GM19467 (cell line): ENCODE data around the gene HTRA3.

ENCODE experiments used
- ATAC-seq: cut with Tn5 transposase; IDR thresholded peaks from one replicate; pipeline ENCODE4 v1.9.1; 2021; ENCODE audit warnings: mild to moderate bottlenecking, moderate library complexity; ENCODE audit not compliant: unreplicated experiment

The HTRA3 gene

GRCh38 chr4:8352368-8353157 is 83.0 kb downstream of the HTRA3 start:
- ATAC-seq: no peak

GRCh38 chr4:8353158-8353669 is 83.7 kb downstream of the HTRA3 start:
- ATAC-seq: no peak

GRCh38 chr4:8353912-8354453 is 84.4 kb downstream of the HTRA3 start:
- ATAC-seq: no peak

- ATAC-seq: no peak
Measured at GRCh38 chr4:8355306-8355705, 85.8 kb downstream of the HTRA3 start.

GRCh38 chr4:8355864-8356565 is 86.5 kb downstream of the HTRA3 start:
- ATAC-seq: no peak
